Esophagus mucosa (tissue), 1 donor: ENCODE results near the gene SLAIN2. TPM values are rescaled to one million over a fixed set of nuclear protein-coding genes. Genes with fewer than 3 reads are reported as not detected.

Experiments
- ATAC-seq: fragments of 200-7000 bp; cut with Tn5 transposase; one replicate; pipeline ENCODE4 v1.9.1; 2020
- total RNA-seq: library from RNA; stranded (reverse); gene quantifications from one replicate; pipeline ENCODE4 v1.2.4, GENCODE V29; 2023
- donor health status: DM: yes; HTN: yes; CAD: no.

The SLAIN2 gene
- total RNA-seq, 1 donor from 2014 or later, result 79.1 TPM

GRCh38 chr4:48334900-48335384 lies 6.4 kb upstream of the SLAIN2 start:
- no peak for ATAC-seq

GRCh38 chr4:48336146-48336870 lies 5.0 kb upstream of the SLAIN2 start:
- ATAC-seq, result no peak

GRCh38 chr4:48337731-48338130 lies 3.6 kb upstream of the SLAIN2 start:
- ATAC-seq, result peak; percentile 65

GRCh38 chr4:48339642-48340041 lies 1.7 kb upstream of the SLAIN2 start:
- no peak for ATAC-seq

DNA sequence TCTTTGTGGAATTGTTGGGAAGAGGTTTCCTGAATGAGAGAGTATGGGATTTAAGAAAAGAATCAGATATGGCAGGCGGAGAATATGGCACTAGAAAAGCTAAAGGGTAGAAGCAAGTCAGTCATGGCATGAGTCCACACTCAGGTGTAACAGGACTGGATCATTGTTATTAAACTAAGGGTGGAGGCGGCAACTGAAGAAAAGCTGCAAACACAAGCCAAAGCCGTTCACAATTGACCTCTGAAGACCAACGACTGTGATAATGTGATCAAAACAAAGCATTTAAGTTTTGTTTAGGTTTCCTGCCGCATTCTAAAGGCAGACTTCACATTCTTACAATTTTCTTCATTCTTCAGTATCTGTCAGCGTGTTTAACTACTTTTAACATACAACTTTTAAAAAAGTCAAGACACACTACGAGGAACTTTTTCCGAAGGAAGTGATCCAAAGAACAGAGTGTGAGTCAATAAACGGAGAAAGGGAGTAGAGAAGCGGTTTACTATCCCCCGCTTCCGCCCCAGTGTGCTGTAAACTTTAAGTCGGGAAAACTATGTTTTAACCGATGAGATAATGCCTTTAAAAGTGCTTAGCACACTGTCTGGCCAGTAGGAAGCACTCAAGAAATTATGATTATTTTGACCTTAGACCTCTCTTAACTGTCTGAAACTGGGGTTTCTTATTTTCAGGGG lies 909 bp upstream of the SLAIN2 start:
- ATAC-seq, result peak; percentile 0

DNA sequence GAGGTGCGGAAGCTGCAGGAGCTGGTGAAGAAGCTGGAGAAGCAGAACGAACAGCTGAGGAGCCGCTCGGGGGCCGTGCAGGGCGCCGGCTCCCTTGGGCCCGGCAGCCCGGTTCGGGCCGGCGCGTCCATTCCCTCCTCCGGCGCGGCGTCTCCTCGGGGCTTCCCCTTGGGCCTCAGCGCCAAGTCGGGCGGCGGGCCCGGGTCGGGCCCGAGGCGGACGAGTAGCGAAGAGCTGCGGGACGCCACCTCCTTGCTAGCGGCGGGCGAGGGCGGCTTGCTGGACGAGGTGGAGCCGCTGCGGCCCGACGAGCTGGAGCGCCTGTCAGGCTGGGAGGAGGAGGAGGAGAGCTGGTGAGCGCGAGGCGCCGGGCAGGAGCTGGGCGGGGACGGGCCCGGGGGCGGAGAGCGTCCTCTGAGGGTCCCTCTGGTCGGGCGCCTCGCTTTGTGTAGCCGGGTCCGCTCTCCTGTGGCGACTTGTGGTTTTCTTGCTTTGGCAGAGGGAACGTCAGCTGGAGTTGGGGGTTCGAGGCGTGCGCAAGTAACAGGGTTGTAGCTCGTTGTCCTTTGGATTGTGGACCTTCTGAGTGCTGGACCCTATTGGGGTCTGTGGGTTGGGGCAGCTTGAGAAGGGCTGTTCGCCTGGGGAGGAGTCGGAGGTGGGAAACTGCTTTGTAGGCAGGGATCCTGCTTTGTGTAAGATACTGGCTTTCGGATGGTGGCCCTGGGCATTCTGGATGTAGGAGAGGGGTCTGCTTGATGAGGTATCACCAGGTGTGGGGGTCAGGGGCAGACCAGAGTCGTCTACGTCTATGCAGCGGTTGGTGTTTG lies 662 bp downstream of the SLAIN2 start:
- ATAC-seq, result peak; percentile 20

DNA sequence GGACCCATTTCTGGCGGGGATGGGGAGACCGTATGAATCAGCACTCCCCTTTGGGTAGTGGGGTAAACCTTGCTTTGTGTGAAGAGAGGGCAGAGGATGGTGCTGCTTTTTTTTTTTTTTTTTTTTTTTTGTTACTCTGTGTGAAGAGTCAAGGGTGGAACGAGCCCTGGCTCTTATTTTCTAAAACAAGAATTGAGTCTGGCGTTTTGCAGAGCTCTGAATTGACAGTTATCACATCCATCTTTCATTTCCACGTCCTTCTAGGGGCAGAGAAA lies 1.2 kb downstream of the SLAIN2 start:
- ATAC-seq, result no peak

DNA sequence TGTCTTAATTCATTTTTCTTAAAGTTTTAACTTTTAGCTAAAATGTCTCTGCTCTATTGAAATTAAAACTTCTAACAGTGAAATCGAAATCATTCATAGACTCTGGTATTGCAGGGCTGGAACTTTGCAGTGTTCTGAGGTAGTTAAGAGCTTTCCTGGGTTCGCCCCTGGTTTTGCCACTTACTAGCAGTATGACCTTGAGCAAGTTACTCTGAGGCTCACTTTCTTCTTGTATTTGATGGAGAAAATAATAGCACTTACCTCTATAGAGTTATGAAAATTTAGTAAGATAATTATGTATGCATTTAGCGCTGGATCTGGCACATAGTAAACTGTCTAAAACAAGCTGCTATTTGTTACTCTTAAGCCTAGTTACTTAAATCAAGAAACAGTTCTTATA lies 1.7 kb downstream of the SLAIN2 start:
- no peak for ATAC-seq

GRCh38 chr4:48343551-48343950 lies 2.2 kb downstream of the SLAIN2 start:
- no peak for ATAC-seq

- ATAC-seq, result no peak
These were observed 4.2 kb downstream of the SLAIN2 start for GRCh38 chr4:48345542-48345941.

DNA sequence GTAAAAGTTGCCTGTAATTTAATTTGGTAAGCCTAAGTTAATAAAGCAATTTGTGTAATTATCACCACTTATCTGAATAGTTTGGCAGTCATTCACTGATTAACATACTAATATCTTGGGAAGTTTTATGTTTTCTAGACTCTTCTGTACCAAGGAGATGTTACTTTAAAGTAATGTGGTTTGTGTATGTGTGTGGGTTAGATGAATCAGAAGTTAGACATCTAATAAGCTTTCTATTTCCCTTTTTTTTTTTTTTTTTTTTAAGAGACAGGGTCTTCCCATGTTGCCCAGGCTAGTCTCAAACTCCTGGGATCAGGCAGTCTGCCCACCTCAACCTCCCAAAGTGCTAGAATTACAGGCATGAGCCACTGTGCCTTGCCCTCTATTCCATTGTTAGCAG lies 5.3 kb downstream of the SLAIN2 start:
- no peak for ATAC-seq

GRCh38 chr4:48347282-48347921 lies 6.1 kb downstream of the SLAIN2 start:
- no peak for ATAC-seq

DNA sequence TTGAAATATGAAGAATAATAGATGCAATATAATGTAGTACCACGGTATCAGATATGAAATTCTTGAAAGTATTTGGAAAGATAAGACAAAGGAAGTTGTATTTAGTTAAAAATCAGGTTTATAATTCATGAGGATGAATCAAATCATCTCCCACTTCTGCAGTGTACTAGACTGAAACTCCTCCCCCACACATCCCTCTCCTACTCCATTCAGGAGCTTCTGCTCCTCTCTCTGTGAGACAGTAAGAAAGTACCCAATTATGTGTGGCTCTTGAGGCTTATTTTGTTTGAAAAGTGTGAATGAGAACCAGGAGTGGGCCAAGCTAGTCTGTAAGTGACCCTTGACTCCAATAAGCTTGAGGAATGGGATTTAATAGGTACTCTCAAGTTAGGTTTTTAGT lies 9.5 kb downstream of the SLAIN2 start:
- ATAC-seq, result no peak

DNA sequence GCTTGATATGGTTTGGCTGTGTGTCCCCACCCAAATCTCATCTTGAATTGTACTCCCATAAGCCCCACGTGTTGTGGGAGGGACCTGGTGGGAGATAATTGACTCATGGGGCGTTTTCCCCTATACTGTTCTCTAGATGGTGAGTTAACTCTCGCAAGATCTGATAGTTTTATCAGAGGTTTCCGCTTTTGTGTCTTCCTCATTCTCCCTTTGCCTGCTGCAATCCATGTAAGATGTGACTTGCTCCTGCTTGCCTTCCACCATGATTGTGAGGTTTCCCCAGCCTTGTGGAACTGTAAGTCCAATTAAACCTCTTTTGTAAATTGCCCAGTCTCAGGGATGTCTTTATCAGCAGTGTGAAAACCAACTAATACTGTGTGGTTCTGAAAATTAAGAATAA lies 11.5 kb downstream of the SLAIN2 start:
- no peak for ATAC-seq

GRCh38 chr4:48356355-48356754 lies 15.0 kb downstream of the SLAIN2 start:
- ATAC-seq, result no peak

GRCh38 chr4:48360285-48361011 lies 19.1 kb downstream of the SLAIN2 start:
- peak; percentile 51 for ATAC-seq

- ATAC-seq, result no peak
These were observed 19.7 kb downstream of the SLAIN2 start for GRCh38 chr4:48361012-48361400.

- ATAC-seq, result no peak
These were observed 25.3 kb downstream of the SLAIN2 start for GRCh38 chr4:48366611-48367010.

DNA sequence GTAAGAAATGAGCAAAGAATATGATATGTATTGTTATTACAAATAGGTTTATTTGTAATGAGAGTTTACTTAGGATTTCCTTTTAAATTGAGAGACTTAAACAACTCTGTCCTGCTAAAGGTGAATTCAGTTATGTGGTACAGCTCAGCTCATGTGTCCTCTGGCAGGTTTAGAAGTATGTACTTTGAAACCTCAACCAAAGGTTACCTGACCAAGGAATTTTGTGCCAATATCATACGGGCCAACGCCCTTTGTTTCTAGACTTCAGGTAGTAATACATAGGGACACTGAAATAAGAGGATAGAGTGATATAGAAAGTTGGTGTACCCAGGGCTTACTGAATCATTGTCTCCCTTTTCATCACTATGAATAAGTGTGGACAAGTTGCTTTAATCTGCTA lies 25.7 kb downstream of the SLAIN2 start:
- peak; percentile 10 for ATAC-seq

DNA sequence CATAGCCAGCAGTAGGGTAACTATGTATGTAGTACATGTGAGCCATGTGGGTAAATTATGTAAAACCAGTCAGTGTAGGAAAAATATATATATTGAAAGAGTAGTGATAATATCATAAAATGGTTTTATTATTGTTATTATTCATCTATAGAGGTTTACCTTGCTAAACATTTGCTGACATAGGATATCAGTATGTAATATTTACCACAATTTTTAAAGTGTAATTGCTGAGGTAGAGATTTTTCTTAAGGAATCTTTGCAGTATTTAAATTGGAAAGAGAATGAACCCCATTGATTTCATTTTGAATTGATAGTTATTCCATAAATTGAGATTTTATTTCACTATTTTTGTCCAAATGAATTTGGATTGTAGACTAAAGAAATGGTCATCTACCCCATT lies 27.1 kb downstream of the SLAIN2 start:
- ATAC-seq, result no peak

DNA sequence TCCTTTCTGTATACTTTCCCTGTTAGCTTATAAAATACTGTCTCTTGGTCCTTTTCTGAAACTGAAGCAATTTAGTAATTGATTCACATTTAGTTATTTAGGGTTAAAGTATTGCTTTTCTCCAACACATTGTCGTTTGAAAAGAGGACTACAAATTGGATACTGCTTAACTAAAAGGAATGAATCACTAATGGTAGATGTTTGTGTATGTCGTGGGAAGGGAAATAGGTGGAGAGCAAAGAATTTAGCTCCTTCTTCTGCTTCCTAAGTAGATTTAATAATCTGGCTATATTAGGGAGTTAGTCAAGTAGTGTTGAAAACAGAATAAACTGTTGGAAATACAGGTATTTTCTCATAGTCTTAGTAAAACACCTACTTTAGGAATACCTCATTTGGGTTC lies 27.9 kb downstream of the SLAIN2 start:
- ATAC-seq, result no peak

DNA sequence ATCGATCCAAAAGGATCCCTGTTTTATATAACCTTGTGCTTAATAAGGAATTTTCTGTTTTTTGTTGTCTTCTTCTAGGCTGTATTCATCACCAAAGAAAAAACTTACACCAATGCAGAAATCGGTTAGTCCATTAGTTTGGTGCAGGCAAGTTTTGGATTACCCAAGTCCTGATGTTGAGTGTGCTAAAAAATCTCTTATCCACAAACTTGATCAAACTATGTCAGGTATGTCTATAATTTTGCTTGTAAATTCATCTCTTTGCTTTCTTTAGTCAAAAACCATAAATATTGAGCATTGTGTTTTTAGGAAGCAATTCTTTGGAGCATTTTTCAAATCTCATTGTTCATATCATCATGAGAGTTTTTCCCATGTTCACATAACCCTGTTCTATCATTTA lies 28.4 kb downstream of the SLAIN2 start:
- no peak for ATAC-seq
